Measurements from ENCODE around the gene COG6. TPM values are rescaled to one million over a fixed set of nuclear protein-coding genes. Genes with fewer than 3 reads are reported as not detected.

COG6 gene
- total RNA-seq, 3 donors from 2014 or later: 24.7 to 30.4 (median 27.4) TPM

- H3K4me3 ChIP-seq: no peak overlapping the region
- intact Hi-C loops (cut with DNase I, micrococcal nuclease): no loop called here
- no peak for TF ChIP-seq CTCF (IDR thresholded peaks at IDR 0.05)
- H3K4me1 ChIP-seq (ENCODE audit: low read depth): no peaks in the 10 kb centered on the region
- H3K36me3 ChIP-seq (ENCODE audit: low read depth): no peaks in the 10 kb centered on the region
- DNase-seq (no peak), ATAC-seq (no peak)
- no peaks in the 10 kb centered on the region for H3K9me3 ChIP-seq
Measured at GRCh38 chr13:39635564-39635963, 19.9 kb upstream of the COG6 start.

- intact Hi-C loops (cut with DNase I, micrococcal nuclease): no loop called here
- ATAC-seq: no peak
- no peak overlapping the region for H3K4me3 ChIP-seq
- no peaks in the 10 kb centered on the region for H3K4me1 ChIP-seq (ENCODE audit: low read depth)
- H3K36me3 ChIP-seq (ENCODE audit: low read depth): no peaks in the 10 kb centered on the region
- DNase-seq: no peak
- no peak for TF ChIP-seq CTCF (IDR thresholded peaks at IDR 0.05)
- H3K9me3 ChIP-seq: no peaks in the 10 kb centered on the region
Measured at GRCh38 chr13:39637890-39638289, 17.6 kb upstream of the COG6 start.

- intact Hi-C loops (cut with DNase I, micrococcal nuclease): no loop called here
- Histone ChIP-seq H3K4me1 (ENCODE audit: low read depth) (no peaks in the 10 kb centered on the region), H3K4me3 (no peak overlapping the region), H3K9me3 (no peaks in the 10 kb centered on the region), H3K36me3 (ENCODE audit: low read depth) (no peaks in the 10 kb centered on the region)
- no peak for TF ChIP-seq CTCF (IDR thresholded peaks at IDR 0.05)
- ATAC-seq (no peak), DNase-seq (no peak)
Measured at GRCh38 chr13:39641645-39642044, 13.8 kb upstream of the COG6 start.

GRCh38 chr13:39646122-39646521, 9.3 kb upstream of the COG6 start:
- Histone ChIP-seq H3K9me3 (no peaks in the 10 kb centered on the region), H3K4me1 (ENCODE audit: low read depth) (no peaks in the 10 kb centered on the region), H3K4me3 (no peak overlapping the region), H3K36me3 (ENCODE audit: low read depth) (no peaks in the 10 kb centered on the region)
- ATAC-seq: no peak
- intact Hi-C loops (cut with DNase I, micrococcal nuclease): no loop called here
- DNase-seq: no peak
- TF ChIP-seq CTCF (IDR thresholded peaks at IDR 0.05): no peak

- intact Hi-C loops (cut with DNase I, micrococcal nuclease): no loop called here
- no peaks in the 10 kb centered on the region for H3K36me3 ChIP-seq (ENCODE audit: low read depth)
- peaks cover 7% of the 10 kb centered on the region for H3K4me1 ChIP-seq (ENCODE audit: low read depth)
- no peaks in the 10 kb centered on the region for H3K9me3 ChIP-seq
- no peak for TF ChIP-seq CTCF (IDR thresholded peaks at IDR 0.05)
- DNase-seq (no peak), ATAC-seq (no peak)
- H3K4me3 ChIP-seq: peak overlapping the region; percentile 94
Measured at GRCh38 chr13:39655041-39655568, 357 bp upstream of the COG6 start.

GRCh38 chr13:39656325-39656677, 839 bp downstream of the COG6 start:
- Histone ChIP-seq H3K4me1 (ENCODE audit: low read depth) (peaks cover 7% of the 10 kb centered on the region), H3K36me3 (ENCODE audit: low read depth) (no peaks in the 10 kb centered on the region), H3K9me3 (no peaks in the 10 kb centered on the region), H3K4me3 (peak overlapping the region; percentile 94)
- DNase-seq: peak in 1 of 3 donors; percentile 9
- peak; percentile 11 for ATAC-seq
- intact Hi-C loops (cut with DNase I, micrococcal nuclease): no loop called here
- no peak for TF ChIP-seq CTCF (IDR thresholded peaks at IDR 0.05)

All from mucosa of descending colon (tissue), 3 donors.